ENCODE results near the gene AGPS. TPM values are rescaled to one million over a fixed set of nuclear protein-coding genes. Genes with fewer than 3 reads are reported as not detected.
A peak's percentile ranks its signal among the peaks of the same experiment; 100 is the strongest.

AGPS gene
- total and polyA plus RNA-seq, 10 of the 15 experiments (the other 5 are each of a cell fraction or from before 2014, with no cell fraction given) = 7.9 to 54.2 (median 38.7) TPM

GRCh38 chr2:177545143-177545542 lies 152.6 kb downstream of the AGPS start:
- ChIA-PET CTCF (interaction anchor here (0.6 to 1.2 kb wide), 3 partner anchors 11 to 380 kb away, joined by 3 to 6 read pairs (median 3); no protein-coding TSS in a partner anchor), SMC1A (ENCODE audit: uncharacterized antibody, unreplicated experiment) (interaction anchor here (0.6 to 1.4 kb wide), 4 partner anchors 10 to 55 kb away, joined by 3 to 6 read pairs (median 4); no protein-coding TSS in a partner anchor), POLR2A (no interaction called here), RAD21 (ENCODE audit: unreplicated experiment) (no interaction called here)
- TF ChIP-seq E4F1 (IDR thresholded peaks at IDR 0.05; ENCODE audit: borderline replicate concordance, partially characterized antibody) = no peak
- no peak for TF ChIP-seq MTA3 (IDR thresholded peaks at IDR 0.05; ENCODE audit: borderline replicate concordance, low read length)
- peak; percentile 84 to 96 for TF ChIP-seq SRF (IDR thresholded peaks at IDR 0.05; ENCODE audit: low read depth in 2 of 2, low read length in 2 of 2)
- no peak for TF ChIP-seq ZNF207 (IDR thresholded peaks at IDR 0.05; ENCODE audit: borderline replicate concordance)
- TF ChIP-seq IKZF1 (conservative IDR thresholded peaks at IDR 0.05) = no peak
- TF ChIP-seq LARP7 (IDR thresholded peaks at IDR 0.05) = no peak
- TF ChIP-seq ZNF687 (IDR thresholded peaks at IDR 0.05) = no peak
- TF ChIP-seq KDM1A (IDR thresholded peaks at IDR 0.05; ENCODE audit: borderline replicate concordance) = no peak
- peaks cover 3% of the 10 kb centered on the region; the same call in 1 of the 3 replicates for H3K9me3 ChIP-seq (replicated peaks; ENCODE audit: control insufficient read depth, insufficient read depth, low read length)
- in situ Hi-C loops (cut with MboI) = no loop called here
- H2AFZ ChIP-seq (ENCODE audit: control insufficient read depth, low read depth, low read length) = no peak overlapping the region
- no peak overlapping the region for H3K9ac ChIP-seq (ENCODE audit: control insufficient read depth, insufficient read depth, low read length)
- 59% methylated on average over 3 of the region's 3 CpGs for WGBS (ENCODE audit: insufficient coverage, insufficient replicate concordance, low lambda C conversion rate, missing lambda C conversion rate)
- no peak for FAIRE-seq
- H3K4me1 ChIP-seq (ENCODE audit: control insufficient read depth, insufficient read depth, low read length) = peaks cover 41% of the 10 kb centered on the region
- intact Hi-C loops (cut with micrococcal nuclease; ENCODE audit: unreplicated experiment) = no loop called here
- no peak overlapping the region for H3K4me2 ChIP-seq (ENCODE audit: control insufficient read depth, insufficient read depth)
- H3K4me3 ChIP-seq = no peak overlapping the region
- H3K27ac ChIP-seq (ENCODE audit: control insufficient read depth, insufficient read depth) = no peak overlapping the region
- no peak for ATAC-seq
- no peaks in the 10 kb centered on the region for H3K36me3 ChIP-seq (ENCODE audit: control insufficient read depth in 2 of 2, insufficient read depth in 2 of 2, low read length in 1 of 2)
- DNase-seq (ENCODE audit: low read depth, low spot score) = no peak
- H4K20me1 ChIP-seq (ENCODE audit: control insufficient read depth, insufficient read depth) = no peaks in the 10 kb centered on the region
- no peaks in the 10 kb centered on the region for H3K27me3 ChIP-seq (replicated peaks in 1 of 2; ENCODE audit: control insufficient read depth in 2 of 2, insufficient read depth in 2 of 2, low read length in 1 of 2)
- BruUV-seq (replicated peaks) = no TSS peak
- no peaks in the 10 kb centered on the region for H3K79me2 ChIP-seq (ENCODE audit: control insufficient read depth, insufficient read depth, low read length)
